UCSD-AML1 (cell line): ENCODE measurements around the gene MFGE8.

Experiments
- DNase-seq: peaks from one replicate; lab custom pipeline; 2025; ENCODE audit not compliant: unreplicated experiment; lab: John Stamatoyannopoulos, UW

MFGE8 gene

DNA sequence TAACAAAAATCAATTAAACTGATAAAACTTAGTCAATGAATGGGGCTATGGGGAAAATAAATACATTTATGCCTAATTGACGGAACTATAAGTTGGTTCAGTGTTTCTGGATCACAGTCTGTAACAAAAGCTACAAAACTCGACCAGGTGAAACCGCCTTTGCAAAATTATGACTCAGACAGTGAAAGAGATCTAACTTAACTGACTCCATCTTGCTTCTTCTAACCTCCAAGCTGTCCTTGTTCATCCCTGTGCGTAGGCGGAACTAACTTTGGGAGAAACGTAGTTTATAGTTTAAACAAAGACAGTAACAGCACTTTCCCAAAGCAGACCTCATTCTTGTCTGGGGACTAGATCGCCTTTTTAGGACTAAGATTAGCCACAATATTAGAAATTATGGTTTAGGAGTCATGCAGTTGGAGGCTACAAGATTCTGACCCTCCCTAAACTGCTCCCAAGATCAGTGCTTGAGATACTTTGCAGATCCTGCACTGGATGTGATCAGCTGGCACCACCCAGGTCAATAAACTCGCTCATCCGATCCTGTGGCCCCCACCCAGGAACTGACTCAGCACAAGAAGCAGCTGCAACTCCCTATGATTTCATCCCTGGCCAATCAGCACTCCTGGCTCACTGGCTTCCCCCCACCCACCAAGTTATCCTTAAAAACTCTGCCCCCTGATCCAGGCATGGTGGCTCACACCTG is 7.2 kb upstream of the MFGE8 start:
- no peak for DNase-seq

DNA sequence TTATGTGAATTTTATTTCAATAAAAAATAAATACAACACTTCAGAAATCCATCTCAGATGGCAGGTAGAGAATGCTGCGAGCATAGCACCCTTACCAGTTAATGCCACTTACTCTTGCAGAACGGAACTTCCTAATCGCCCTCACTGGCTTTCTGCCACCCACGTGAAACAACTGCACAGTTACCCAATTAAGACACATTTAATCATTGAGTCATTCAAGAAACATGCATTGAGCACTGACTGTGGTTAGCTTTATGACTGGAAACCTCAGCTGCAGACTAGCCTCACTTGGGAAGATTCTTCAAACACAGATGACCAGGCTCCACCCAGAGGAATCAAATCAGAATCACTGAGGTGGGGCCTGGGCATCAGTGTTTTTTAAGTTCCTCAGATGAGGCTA is 5.6 kb upstream of the MFGE8 start:
- no peak for DNase-seq

DNA sequence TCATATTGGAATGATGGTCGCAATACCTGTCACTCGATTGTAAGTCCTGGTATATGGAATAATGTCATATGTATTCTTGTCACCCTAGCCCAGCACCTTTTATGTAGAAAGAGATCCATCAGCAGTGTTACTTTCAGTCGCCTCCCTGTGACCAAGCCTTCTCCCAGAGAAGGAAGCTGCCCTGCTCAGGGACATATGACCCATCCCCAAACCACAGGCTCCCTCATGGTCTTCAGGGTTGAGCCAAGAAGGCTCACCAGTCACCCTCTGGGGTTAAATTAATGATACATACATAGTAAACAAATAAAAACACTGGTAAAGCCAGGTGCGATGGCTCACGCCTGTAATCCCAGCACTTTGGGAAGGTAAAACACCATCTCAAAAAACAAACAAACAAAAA is 4.6 kb upstream of the MFGE8 start:
- DNase-seq = no peak

DNA sequence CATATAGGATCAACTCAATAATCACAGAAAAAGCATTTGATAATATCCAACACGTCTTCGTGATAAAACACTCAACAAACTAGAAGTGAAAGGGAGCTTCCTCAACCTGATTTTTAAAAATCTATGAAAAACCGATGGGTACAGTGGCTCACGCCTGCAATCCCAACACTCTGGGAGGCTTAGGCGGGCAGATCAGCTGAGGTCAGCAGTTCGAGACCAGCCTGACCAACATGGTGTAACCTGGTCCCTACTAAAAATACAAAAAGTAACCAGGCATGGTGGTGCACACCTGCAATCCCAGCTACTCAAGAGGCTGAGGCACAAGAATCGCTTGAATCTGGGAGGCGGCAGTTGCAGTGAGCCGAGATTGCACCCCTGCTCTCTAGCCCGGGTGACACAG is 2.2 kb upstream of the MFGE8 start:
- no peak for DNase-seq

DNA sequence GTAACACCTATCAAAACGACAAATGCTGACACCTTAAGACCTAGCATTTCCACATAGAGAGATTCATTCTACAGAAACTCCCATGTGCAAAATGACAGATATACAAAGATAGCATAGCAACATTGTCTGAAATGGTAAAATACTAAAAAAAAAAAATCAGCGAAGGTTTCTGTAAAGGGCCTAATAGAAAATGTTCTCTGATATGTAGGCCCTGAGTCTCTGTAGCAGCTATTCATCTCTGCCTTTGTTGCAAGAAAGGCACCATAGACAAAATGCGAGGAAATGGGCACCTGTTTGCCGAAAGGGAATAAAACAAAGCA is 631 bp upstream of the MFGE8 start:
- DNase-seq = no peak

DNA sequence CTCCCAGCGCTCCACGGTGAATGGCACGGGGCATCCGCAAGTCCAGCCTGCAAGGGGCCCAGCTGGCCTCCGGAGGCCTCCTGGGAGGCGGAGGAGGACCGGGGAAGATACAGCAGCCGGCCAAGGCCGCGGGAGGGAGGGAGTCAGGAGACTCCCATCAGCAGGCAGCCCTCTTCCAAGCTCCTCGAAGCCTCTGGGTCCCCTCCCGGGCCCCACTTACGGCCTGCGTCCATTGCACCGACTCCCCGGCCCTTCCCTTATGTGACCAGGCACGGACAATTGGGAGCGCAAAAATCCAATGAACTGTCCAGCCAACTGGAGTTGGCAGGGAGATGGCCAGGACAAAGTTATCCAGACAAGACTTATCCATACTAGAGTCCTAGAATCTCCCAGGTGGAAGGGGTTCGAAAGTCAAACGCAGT is 668 bp downstream of the MFGE8 start:
- DNase-seq = no peak

DNA sequence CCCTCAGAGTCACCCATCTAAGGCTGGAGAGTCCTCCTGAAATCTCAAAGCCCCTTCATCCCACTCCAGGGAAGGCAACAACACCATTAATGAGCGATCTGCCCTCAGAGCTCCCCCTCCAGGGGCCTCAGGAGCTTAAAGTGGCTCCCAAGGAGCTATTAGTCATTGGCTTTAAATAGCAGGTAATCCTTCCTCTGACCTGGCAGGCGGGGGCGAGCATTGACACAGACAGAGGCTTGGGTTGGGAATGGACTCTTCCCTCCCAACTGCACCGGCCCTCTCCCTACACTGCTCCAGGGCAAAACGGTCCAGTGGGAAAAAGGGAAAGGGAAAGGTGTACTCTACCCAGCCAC is 1.4 kb downstream of the MFGE8 start:
- no peak for DNase-seq

DNA sequence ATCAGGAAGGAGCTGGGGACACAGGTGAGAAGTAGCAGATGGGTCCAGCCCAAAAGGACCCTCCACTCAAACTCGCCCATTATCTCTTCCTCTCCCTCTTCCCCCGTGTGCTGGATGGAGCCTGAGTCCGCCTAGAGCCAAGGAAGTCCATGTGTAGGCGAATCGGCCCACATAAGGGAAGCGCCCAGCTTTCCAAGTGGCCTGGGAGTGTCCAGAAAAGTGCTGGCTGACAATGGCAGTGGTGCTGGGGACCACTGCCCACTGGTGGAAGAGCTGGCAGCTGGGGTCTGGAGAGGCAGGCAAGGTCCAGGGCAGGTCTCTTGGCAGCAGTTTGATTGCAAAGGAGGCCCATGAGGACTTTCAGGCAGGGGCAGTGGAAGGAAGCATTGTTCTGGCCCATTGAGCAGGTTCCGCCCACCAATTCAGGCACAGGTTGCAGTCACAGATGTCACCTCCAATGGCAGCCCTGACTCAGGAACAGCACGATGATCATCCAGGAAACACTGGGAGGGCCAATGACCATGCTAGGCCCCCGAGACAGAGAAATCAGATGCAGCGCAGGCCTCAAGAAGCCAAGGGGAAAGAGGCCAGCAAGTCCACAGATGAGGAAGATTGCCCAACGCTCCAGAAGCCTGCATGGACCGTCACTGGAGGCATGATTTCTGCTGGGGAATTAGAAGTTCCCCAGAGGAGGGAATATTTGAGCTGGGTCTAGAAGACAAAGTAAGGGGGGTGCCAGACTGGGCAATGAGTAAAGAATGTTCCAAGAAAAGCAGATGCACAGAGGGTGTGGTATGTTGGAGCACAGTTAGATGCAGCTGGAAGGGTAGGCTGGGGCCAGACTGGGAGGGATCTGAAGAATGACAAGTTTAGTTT is 3.0 kb downstream of the MFGE8 start:
- no peak for DNase-seq

DNA sequence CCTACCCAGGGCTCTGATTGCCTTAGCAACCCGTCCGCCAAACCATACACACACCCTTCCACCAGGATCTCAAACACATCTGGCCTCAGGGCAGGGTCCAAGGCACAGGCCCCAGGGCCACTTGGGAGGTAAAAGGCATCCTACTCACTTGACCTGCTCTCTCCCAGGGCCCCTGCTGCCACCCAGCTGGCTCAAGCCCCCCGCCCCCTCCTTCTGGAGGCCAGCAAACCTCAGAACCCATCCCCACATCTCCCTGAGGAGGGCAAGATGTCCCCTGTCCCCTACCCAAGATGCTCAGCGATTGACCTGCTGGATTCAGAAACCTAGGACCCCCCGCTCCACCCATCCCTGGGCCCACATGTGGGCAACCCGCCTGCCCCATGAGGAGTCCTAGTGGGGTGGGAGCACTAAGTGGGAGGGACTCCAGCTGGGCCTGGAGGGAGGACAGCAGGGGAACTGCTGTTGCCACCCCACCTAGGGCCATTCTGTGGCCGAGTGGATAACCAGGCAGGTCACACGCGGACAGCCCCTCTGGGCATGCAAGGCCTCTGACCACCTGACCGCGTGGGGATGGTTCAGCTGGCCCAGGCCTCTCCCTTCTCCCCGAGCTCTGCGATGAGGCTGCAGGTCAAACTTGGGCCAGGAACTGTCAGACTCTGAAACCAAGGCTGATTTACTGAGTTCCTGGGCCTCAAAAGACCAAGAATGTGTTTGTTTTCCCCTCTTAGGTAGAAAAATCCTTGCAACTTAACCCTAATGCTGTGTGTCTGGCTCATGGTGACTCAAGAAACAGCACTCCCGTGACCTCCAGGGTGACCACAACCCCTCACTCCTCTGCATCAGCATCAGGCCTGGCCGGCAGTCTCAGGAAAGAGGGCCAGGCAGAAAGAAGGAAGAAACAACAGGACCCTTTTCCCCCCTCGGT is 4.2 kb downstream of the MFGE8 start:
- DNase-seq = no peak

DNA sequence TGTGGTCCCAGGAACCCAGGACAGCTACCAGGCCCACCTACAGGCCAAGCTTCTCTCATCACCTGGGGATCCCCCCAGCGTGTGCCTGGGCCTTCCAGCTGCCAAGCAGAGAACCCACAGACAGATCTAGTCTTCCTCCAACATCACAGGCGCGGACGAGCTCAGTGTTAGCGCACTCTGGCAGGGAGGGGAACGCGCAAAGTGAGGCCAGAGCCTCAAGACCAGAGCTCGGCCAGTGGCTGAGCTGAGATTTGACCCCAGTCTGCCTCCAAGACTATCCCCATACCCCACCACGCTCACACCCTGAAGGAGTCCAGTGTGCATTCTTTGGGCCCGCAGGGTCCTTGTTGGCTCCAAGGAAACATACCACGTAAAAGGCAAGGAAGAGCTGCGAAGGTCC is 5.1 kb downstream of the MFGE8 start:
- DNase-seq = no peak

DNA sequence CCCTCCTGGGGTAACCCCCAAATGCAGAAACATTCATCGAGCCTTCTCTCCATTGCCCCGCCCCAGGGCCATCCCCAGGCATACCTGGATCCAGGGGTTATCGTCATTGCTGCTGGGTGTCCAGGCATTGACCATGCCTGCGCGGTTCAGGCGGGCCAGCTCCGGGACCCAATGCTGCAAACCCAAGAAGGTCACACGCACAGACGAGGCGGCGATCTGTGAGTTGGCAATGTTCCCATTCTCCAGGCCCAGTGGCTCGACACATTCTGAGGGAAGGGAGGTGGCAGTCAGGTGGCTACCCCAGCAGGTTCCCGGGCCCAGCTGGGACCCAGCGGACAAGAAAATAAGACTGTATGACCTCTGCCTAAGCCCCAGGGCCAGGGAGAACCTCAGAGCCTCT is 6.1 kb downstream of the MFGE8 start:
- no peak for DNase-seq

DNA sequence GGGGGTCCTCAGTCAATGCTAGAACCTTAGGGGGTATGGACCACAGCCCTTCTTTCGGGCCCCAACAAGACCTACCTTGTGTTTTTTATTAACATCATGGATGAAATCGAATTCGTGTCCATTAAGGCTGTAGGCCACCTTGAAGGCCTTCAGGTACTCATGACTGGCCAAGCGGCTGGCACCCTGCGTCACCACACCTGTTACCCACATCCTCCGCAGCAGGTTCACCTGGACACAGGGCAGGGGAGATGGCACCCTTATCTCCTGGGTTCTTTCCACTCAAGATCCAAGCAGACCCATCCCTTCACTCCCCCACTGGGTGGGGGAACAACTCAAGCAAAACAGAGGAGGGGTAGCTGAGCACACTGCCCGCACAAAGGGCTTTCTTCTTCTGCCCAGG is 6.6 kb downstream of the MFGE8 start:
- no peak for DNase-seq

DNA sequence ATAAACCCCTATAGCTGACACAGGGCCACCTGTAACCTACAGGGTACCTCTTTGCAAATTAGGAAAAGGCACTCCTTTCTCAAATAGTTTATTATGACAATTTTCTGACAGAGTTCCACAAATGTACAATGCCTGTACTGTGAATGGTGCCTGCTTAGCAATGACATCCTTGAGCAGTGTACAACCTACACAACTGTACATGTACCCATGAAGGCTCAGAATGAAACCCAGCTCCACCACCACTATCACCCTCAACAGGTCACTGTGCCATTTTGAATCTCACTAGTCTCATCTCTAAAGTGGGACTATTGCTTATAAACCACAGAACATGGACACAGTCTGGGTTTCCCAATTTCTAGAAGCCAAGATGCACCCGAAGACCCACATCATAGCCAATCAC is 7.0 kb downstream of the MFGE8 start:
- no peak for DNase-seq

DNA sequence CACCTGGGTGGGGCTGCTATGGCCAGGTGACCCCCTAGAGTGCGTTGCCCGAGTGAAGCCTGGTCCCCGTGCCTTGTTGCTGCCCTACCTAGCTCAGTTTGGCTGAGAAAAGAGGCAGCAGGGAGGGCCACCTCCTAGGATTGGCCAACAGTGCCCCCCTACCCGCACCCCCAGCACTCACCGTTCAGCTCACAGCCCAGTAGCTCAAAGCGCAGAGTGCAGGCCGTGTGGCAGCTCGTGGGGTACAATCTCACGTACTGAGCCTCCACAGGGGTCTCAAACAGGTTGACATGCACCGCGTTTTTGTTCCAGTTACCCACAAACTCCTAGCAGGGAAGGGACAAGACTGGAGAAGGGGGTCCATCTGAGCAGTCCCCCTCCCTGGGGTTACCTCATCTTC is 7.6 kb downstream of the MFGE8 start:
- no peak for DNase-seq

DNA sequence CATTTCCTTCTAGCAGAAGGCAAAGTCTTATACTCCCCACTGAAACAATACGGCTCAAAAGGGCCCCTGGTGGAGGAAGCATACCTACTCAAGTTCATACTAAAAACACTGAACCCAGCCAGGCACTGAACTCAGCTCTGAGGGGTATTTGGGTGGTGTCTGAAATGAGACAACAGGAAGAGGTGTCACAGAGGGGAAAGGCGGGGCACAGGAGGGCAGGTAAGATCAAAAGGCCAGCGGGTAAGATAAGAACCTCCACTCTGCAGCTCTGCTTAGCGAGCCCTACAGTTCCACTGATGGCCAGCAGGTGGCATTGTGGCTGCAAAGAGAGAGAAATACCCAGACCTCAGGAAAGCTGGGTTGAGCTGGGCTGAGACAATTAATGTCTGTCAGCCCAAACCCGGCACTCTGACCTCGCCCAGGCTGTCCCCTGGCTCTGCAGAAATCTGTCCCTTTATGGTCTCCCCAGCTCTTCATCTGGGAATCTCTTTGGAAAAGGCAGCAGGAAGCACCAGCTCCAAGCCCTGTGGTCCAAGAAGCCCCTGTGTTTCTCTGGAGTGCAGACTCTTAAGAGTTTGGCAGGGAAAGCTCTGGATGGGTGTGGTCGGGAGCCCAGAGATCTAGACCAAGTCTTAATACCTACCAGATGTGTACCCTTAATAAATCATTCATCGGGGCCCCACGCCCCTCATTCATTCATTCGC is 8.4 kb downstream of the MFGE8 start:
- peak; percentile 79 for DNase-seq

DNA sequence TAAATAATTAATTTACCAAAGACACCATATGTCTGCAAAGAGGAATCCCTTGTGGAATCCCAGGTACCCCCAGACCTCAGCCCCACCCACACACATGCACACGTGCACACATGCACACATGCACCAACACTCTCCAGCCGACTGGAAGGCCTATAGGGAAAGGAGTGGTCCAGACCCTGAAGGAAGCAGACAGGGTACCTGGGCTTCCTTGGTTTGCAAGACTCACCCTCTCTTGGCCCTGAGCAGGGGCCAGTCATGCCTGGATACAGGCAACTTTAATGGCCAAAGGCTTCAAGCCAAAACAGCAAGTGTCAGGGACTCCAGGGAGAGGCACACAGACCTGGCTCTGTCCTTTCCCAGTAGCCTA is 8.9 kb downstream of the MFGE8 start:
- DNase-seq = no peak

DNA sequence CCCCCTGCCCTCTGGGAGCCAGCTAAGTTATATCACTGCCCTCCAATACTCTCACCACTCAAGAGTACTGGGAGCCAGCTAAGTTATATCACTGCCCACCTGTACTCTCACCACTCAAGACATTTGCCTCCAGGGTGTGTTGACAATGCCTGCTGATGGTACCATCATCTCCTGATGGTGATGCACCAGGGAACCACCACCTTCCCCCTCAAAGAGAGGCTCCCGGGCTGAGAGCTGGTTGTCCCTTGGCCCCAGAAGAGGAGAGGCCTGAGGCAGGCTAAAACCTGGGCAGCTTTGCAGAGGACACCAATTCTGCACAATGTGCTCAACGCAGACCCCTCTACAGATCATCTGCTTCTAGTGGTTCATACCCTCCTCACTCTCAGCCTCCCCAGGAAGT is 10.3 kb downstream of the MFGE8 start:
- no peak for DNase-seq

DNA sequence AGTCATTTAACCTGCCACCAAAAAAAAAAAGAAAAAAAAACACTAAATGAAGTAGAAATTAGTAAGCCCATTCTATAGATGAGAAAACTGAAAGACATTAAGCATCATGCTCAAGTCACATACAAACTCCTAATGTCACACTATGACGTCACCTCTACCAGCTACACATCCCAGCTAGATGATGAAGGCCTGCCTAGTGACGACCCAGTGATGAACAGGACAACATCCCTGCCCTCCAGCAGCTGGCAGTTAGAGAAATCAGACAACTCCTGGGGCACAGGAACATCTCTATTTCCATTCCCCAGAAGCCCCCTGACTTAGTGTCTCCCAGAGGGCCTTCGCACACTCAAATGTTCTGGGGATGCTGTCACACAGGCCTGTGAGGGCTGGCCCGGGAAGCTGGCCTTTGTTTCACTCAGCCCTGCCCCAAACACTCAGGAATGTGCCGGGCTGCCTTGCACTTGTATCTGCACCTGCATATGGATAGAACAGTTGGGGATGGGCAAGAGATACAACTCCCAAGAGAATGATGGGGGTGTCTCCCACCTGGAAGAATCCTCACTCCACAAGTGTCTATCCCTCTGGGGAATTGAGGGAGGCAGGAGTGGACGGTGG is 10.9 kb downstream of the MFGE8 start:
- no peak for DNase-seq

DNA sequence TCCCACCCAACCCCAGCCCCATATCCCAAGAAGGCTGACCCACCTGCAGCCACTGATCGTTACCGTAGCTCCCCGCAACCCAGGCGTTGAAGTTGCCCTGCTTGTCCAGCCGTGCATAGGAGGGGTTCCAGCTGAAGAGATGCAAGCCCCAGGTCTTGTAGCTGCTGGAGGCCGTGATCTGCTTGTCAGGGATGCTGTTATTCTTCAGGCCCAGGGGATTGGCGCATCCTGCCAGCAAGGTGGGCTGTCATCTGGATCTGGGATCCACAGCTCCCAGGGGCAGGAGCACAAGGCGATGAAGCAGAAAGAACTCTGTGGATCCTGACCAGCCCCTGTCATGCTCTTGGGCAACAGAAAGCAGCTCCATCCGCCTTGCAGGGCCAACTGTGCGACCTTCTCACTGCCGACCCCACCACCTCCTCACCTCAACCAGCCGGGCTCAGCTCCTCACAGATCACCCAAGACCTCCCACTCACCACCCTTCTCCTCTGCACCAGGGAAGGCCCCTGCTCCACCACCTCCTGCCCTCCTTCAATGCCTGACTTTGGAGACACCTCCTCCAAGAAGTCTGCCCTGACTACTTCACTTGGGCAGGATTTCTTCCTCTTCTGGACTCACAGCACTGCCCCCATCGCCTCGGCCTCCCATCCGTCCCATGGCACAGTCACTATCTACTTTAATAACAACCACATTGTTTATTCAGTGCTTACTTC is 11.5 kb downstream of the MFGE8 start:
- no peak for DNase-seq

DNA sequence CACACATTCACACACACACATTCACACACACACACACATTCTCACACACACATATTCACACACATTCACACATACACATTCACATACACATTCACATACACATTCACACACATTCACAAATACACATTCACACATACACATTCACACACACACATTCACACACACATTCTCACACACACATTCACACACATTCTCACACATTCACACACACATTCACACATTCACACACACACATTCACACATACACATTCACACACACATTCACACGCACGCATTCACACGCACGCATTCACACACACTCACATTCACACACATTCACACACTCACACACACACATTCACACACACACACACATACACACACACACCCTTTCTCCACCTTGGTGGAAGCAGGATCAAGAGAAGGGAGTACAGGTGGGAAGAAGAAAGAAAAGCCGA is 12.2 kb downstream of the MFGE8 start:
- no peak for DNase-seq
